Ovary (tissue), 3 donors: Measurements from ENCODE around the gene TAF1A.

Source experiments
- CTCF ChIP-seq, 3 donors: fragments of 450-650 bp in 2 of 3; fragments of 200-600 bp in 1 of 3; IDR thresholded peaks; one replicate each; pipeline versions ENCODE4 v1.5.1 to v1.8.0; 2016 to 2022; ENCODE audit warnings: antibody characterized with exemption in 3 of 3, mild to moderate bottlenecking in 1 of 3
- EP300 ChIP-seq: sonication (generic); formaldehyde crosslinking; IDR thresholded peaks from one replicate; pipeline ENCODE4 v1.6.1; 2017; ENCODE audit warnings: antibody characterized with exemption
- donor health status: DM: no; HTN: no; CAD: no.

- TF ChIP-seq CTCF (IDR thresholded peaks at IDR 0.05) (no peak), EP300 (no peak)
Observed at GRCh38 chr1:222596696-222597095, 7.0 kb upstream of the TAF1A start.
